ENCODE measurements around the gene GRIK3.

The GRIK3 gene

DNA sequence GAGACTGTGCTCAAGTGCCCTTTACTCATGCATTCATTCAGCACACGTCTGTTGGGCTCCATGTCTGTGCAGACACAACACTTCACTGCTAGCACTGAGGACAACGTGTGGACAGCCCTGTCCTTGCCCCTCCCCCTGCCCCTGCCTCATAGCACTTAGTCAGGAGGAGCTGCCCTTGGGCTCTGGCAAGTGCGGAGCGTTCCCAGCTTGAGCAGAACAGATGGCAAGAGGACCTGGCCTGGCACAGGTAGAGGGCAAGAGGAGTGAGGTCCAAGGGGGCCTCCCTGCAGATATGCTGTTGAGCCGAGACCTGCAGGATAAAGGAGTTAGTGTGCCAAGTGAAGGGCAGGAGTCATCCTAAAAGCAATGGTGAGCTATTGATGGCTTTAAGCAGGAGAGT lies 81.3 kb downstream of the GRIK3 start:
- no peak for TF ChIP-seq ZFX (IDR thresholded peaks at IDR 0.05)
- TF ChIP-seq, protein P1, sequence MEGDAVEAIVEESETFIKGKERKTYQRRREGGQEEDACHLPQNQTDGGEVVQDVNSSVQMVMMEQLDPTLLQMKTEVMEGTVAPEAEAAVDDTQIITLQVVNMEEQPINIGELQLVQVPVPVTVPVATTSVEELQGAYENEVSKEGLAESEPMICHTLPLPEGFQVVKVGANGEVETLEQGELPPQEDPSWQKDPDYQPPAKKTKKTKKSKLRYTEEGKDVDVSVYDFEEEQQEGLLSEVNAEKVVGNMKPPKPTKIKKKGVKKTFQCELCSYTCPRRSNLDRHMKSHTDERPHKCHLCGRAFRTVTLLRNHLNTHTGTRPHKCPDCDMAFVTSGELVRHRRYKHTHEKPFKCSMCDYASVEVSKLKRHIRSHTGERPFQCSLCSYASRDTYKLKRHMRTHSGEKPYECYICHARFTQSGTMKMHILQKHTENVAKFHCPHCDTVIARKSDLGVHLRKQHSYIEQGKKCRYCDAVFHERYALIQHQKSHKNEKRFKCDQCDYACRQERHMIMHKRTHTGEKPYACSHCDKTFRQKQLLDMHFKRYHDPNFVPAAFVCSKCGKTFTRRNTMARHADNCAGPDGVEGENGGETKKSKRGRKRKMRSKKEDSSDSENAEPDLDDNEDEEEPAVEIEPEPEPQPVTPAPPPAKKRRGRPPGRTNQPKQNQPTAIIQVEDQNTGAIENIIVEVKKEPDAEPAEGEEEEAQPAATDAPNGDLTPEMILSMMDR (conservative IDR thresholded peaks at IDR 0.05): no peak
- H3K27ac ChIP-seq: no peak overlapping the region

GRCh38 chr1:36951761-36952160 lies 82.6 kb downstream of the GRIK3 start:
- TF ChIP-seq, protein P1 (conservative IDR thresholded peaks at IDR 0.05): no peak
- no peak for TF ChIP-seq ZFX (IDR thresholded peaks at IDR 0.05)

GRCh38 chr1:36951292-36951750 lies 83.0 kb downstream of the GRIK3 start:
- TF ChIP-seq, protein P1 (conservative IDR thresholded peaks at IDR 0.05): no peak
- no peak overlapping the region for H3K27ac ChIP-seq

More at GRCh38 chr1:36951761-36952160, 82.6 kb downstream of the GRIK3 start:
- H3K27ac ChIP-seq: no peak overlapping the region

GRCh38 chr1:36950604-36951291 lies 83.6 kb downstream of the GRIK3 start:
- no peak overlapping the region for H3K27ac ChIP-seq
- no peak for TF ChIP-seq ZFX (IDR thresholded peaks at IDR 0.05)
- TF ChIP-seq, protein P1 (conservative IDR thresholded peaks at IDR 0.05): no peak

- H3K27ac ChIP-seq: no peak overlapping the region
- TF ChIP-seq, protein P1 (conservative IDR thresholded peaks at IDR 0.05): no peak
- no peak for TF ChIP-seq ZFX (IDR thresholded peaks at IDR 0.05)
These were observed 85.7 kb downstream of the GRIK3 start for GRCh38 chr1:36948606-36949005.

- H3K27ac ChIP-seq: no peak overlapping the region
- TF ChIP-seq ZFX (IDR thresholded peaks at IDR 0.05): no peak
- TF ChIP-seq, protein P1 (conservative IDR thresholded peaks at IDR 0.05): no peak
These were observed 86.2 kb downstream of the GRIK3 start for GRCh38 chr1:36948147-36948546.

- TF ChIP-seq ZFX (IDR thresholded peaks at IDR 0.05): no peak
- TF ChIP-seq, protein P1 (conservative IDR thresholded peaks at IDR 0.05): no peak
- no peak overlapping the region for H3K27ac ChIP-seq
These were observed 86.9 kb downstream of the GRIK3 start for GRCh38 chr1:36947384-36947783.
